ENCODE measurements around the gene DHRS13.

The DHRS13 gene

GRCh38 chr17:28892024-28892423 lies 10.9 kb downstream of the DHRS13 start:
- no peak for TF ChIP-seq CTCF (conservative IDR thresholded peaks at IDR 0.05)
- peak overlapping the region; percentile 61; the same call in 1 of the 2 replicates for H3K27ac ChIP-seq

GRCh38 chr17:28891201-28891600 lies 11.7 kb downstream of the DHRS13 start:
- TF ChIP-seq CTCF (conservative IDR thresholded peaks at IDR 0.05), result no peak
- no peak overlapping the region for H3K27ac ChIP-seq

- no peak for TF ChIP-seq CTCF (conservative IDR thresholded peaks at IDR 0.05)
- no peak overlapping the region for H3K27ac ChIP-seq
Observed at GRCh38 chr17:28889996-28890395, 12.9 kb downstream of the DHRS13 start.

- H3K27ac ChIP-seq, result no peak overlapping the region
Observed at GRCh38 chr17:28888832-28889231, 14.0 kb downstream of the DHRS13 start.

GRCh38 chr17:28887871-28888471 lies 14.9 kb downstream of the DHRS13 start:
- TF ChIP-seq CTCF (conservative IDR thresholded peaks at IDR 0.05), result no peak
- no peak overlapping the region for H3K27ac ChIP-seq

More at GRCh38 chr17:28888832-28889231, 14.0 kb downstream of the DHRS13 start:
- no peak for TF ChIP-seq CTCF (conservative IDR thresholded peaks at IDR 0.05)

- TF ChIP-seq CTCF (conservative IDR thresholded peaks at IDR 0.05), result no peak
- H3K27ac ChIP-seq, result peak overlapping the region; percentile 7; the same call in 1 of the 2 replicates
Observed at GRCh38 chr17:28885951-28886350, 16.9 kb downstream of the DHRS13 start.

GRCh38 chr17:28885363-28885762 lies 17.5 kb downstream of the DHRS13 start:
- no peak for TF ChIP-seq CTCF (conservative IDR thresholded peaks at IDR 0.05)
- no peak overlapping the region; the same call in 1 of the 2 replicates for H3K27ac ChIP-seq

Measured in VCaP (cell line).